Measurements from ENCODE around the gene IDH3B. TPM values are rescaled to one million over a fixed set of nuclear protein-coding genes. Genes with fewer than 3 reads are reported as not detected.

IDH3B gene
- total and polyA plus RNA-seq, 2 of the 8 experiments (the other 6 are each of a cell fraction or from before 2014, with no cell fraction given) = 110 to 167 TPM

DNA sequence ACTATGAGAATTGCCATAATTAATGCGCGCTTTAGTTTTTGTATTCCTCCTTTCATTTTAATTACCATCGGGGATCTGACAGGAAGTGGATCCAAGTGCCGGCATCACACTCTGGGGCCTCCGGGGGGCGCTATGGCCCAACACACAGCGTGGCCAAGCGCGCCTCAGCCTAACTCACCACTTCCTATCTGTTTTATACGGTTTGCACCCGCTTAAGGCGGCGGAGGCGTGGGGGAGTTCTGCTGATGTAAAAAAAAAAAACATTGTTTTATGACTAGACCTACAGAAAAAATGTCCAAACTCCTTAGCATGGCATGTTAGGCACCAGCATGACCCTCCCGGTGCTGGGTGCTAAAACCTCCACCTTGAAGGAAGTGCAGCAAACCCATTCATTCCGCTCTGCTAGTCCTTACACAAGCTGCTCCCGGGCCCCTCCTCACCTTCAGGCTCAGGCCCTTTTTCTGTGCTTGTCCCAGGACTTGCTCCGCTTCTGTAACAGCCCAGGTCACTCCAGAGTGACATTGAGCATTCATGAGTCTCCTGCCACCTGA lies 24.1 kb upstream of the IDH3B start:
- Histone ChIP-seq H2BK5ac (ENCODE audit: low read depth, low read length) (no peak overlapping the region), H4K91ac (replicated peaks; ENCODE audit: insufficient read length, low read length) (no peak overlapping the region), H3K27me3 (replicated peaks in 1 of 4; ENCODE audit: control insufficient read depth in 3 of 4, extremely low read depth in 1 of 4, insufficient read depth in 3 of 4, low read length in 3 of 4) (peaks cover 30 to 44% (median 41%) of the 10 kb centered on the region in 4 experiments), H3K9ac (replicated peaks in 1 of 4; ENCODE audit: extremely low read depth in 1 of 4, low read depth in 3 of 4, low read length in 3 of 4) (no peak overlapping the region), H3K23me2 (ENCODE audit: low read depth, low read length) (no peaks in the 10 kb centered on the region; the same call in 1 of the 2 replicates), H3K9me3 (ENCODE audit: insufficient read depth in 2 of 2, low read depth in 1 of 2, low read length in 1 of 2) (no peaks in the 10 kb centered on the region), H2BK20ac (ENCODE audit: low read length) (no peak overlapping the region), H3K4me1 (replicated peaks in 1 of 4; ENCODE audit: control insufficient read depth in 3 of 4, insufficient read depth in 4 of 4, low read length in 3 of 4) (peaks cover 3 to 15% (median 6%) of the 10 kb centered on the region in 4 experiments), H2BK12ac (ENCODE audit: low read depth, low read length) (no peak overlapping the region), H4K20me1 (replicated peaks in 1 of 2; ENCODE audit: control insufficient read depth in 1 of 2, insufficient read depth in 2 of 2, low read length in 2 of 2) (no peaks in the 10 kb centered on the region), H3K79me1 (ENCODE audit: low read depth, low read length) (no peaks in the 10 kb centered on the region), H2BK15ac (ENCODE audit: low read length) (no peak overlapping the region), H3K79me2 (ENCODE audit: control insufficient read depth in 1 of 2, insufficient read depth in 2 of 2, low read length in 2 of 2) (no peaks in the 10 kb centered on the region), H2BK120ac (replicated peaks; ENCODE audit: low read depth, low read length) (no peak overlapping the region), H3K4me2 (ENCODE audit: insufficient read depth in 1 of 2, low read depth in 2 of 2, low read length in 2 of 2) (peak overlapping the region; percentile 49 to 63), H3K4me3 (ENCODE audit: extremely low read depth in 1 of 4, insufficient read depth in 2 of 4, low read depth in 3 of 4, low read length in 4 of 4) (peak overlapping the region in 2 of 4 experiments; percentile 10 to 50; a peak in 2 of 8 replicates), H3K14ac (ENCODE audit: insufficient read length) (no peak overlapping the region), H3K18ac (ENCODE audit: extremely low read depth, low read length) (no peak overlapping the region), H3K36me3 (ENCODE audit: control insufficient read depth in 2 of 4, insufficient read depth in 4 of 4, low read length in 3 of 4) (no peaks in the 10 kb centered on the region), H2AFZ (ENCODE audit: low read length) (no peak overlapping the region), H3K56ac (replicated peaks; ENCODE audit: insufficient read length, low read depth, low read length) (no peak overlapping the region), H3K4ac (replicated peaks; ENCODE audit: insufficient read length, low read depth, low read length) (no peak overlapping the region), H3K23ac (ENCODE audit: insufficient read length) (no peak overlapping the region), H4K8ac (ENCODE audit: extremely low read depth, insufficient read depth, low read length) (no peak overlapping the region), H2AK5ac (ENCODE audit: low read depth, low read length) (no peak overlapping the region), H4K5ac (ENCODE audit: insufficient read length, low read depth, low read length) (no peak overlapping the region), H3K27ac (ENCODE audit: low read depth, low read length) (no peak overlapping the region)
- WGBS, 2 experiments (ENCODE audit: extremely low coverage in 1 of 2, insufficient coverage in 1 of 2, insufficient read length in 1 of 2, insufficient replicate concordance in 2 of 2, low coverage in 1 of 2, low lambda C conversion rate in 2 of 2, missing lambda C conversion rate in 1 of 2) = 13% methylated on average over 18 of the region's 18 CpGs; no CpG with 5 or more reads in 1 of the 2 experiments
- peak in 1 of 2 experiments; percentile 77 for DNase-seq (ENCODE audit: low read depth in 1 of 2, low spot score in 2 of 2)
- CTCF ChIA-PET (ENCODE audit: partially characterized antibody) = interaction anchor here (0.6 to 9.2 kb wide), 50 partner anchors 11 to 873 kb away, joined by 3 to 151 read pairs (median 4); partner anchors contain the start of gene CPXM1
- peak; percentile 75 for FAIRE-seq
- POLR2A ChIA-PET (ENCODE audit: partially characterized antibody) = interaction anchor here (0.7 to 2.3 kb wide), 8 partner anchors 13 to 1227 kb away, joined by 3 to 9 read pairs (median 3); no protein-coding TSS in a partner anchor
- TF ChIP-seq RAD21 (IDR thresholded peaks at IDR 0.05 in 1 of 2, conservative IDR thresholded peaks at IDR 0.05 in 1 of 2; ENCODE audit: low read depth in 2 of 2, low read length in 2 of 2) = peak; percentile 95 to 96
- TF ChIP-seq, protein P1, sequence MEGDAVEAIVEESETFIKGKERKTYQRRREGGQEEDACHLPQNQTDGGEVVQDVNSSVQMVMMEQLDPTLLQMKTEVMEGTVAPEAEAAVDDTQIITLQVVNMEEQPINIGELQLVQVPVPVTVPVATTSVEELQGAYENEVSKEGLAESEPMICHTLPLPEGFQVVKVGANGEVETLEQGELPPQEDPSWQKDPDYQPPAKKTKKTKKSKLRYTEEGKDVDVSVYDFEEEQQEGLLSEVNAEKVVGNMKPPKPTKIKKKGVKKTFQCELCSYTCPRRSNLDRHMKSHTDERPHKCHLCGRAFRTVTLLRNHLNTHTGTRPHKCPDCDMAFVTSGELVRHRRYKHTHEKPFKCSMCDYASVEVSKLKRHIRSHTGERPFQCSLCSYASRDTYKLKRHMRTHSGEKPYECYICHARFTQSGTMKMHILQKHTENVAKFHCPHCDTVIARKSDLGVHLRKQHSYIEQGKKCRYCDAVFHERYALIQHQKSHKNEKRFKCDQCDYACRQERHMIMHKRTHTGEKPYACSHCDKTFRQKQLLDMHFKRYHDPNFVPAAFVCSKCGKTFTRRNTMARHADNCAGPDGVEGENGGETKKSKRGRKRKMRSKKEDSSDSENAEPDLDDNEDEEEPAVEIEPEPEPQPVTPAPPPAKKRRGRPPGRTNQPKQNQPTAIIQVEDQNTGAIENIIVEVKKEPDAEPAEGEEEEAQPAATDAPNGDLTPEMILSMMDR (IDR thresholded peaks at IDR 0.05; ENCODE audit: control extremely low read depth in 1 of 3, insufficient read depth in 1 of 3, low read depth in 1 of 3, low read length in 3 of 3) = peak; percentile 86 to 91 (median 89)
- no peak for TF ChIP-seq MAFK (IDR thresholded peaks at IDR 0.05; ENCODE audit: low read depth, low read length)
- no peak for TF ChIP-seq ASH2L (IDR thresholded peaks at IDR 0.05; ENCODE audit: low read length)
- TF ChIP-seq CBX8 (IDR thresholded peaks at IDR 0.05; ENCODE audit: borderline replicate concordance, low read depth, low read length) = no peak
- peak; percentile 38; the same call in 1 of the 2 replicates for TF ChIP-seq CREB1 (IDR thresholded peaks at IDR 0.05)
- TF ChIP-seq EP300 (IDR thresholded peaks at IDR 0.05; ENCODE audit: borderline replicate concordance in 1 of 2, low read depth in 2 of 2, low read length in 2 of 2) = no peak
- TF ChIP-seq, protein P2, sequence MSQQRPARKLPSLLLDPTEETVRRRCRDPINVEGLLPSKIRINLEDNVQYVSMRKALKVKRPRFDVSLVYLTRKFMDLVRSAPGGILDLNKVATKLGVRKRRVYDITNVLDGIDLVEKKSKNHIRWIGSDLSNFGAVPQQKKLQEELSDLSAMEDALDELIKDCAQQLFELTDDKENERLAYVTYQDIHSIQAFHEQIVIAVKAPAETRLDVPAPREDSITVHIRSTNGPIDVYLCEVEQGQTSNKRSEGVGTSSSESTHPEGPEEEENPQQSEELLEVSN (IDR thresholded peaks at IDR 0.05) = no peak

Measured in H1 (cell line).